ENCODE measurements around the gene POLE.

POLE gene

GRCh38 chr12:132610866-132611602, 76.1 kb downstream of the POLE start:
- Histone ChIP-seq H3K4me3 (ENCODE audit: low read length) (no peak overlapping the region), H3K27me3 (ENCODE audit: insufficient read depth, low read length) (peaks cover 99% of the 10 kb centered on the region), H3K9ac (ENCODE audit: low read depth, low read length) (no peak overlapping the region), H3K4me1 (ENCODE audit: insufficient read depth, low read length) (no peaks in the 10 kb centered on the region), H3K36me3 (ENCODE audit: insufficient read depth, low read depth, low read length) (no peaks in the 10 kb centered on the region), H3K27ac (ENCODE audit: low read length) (no peak overlapping the region), H3K9me3 (ENCODE audit: insufficient read depth, low read depth, low read length) (peaks cover 16% of the 10 kb centered on the region)

GRCh38 chr12:132610051-132610759, 76.9 kb downstream of the POLE start, which contains the start of gene LRCOL1:
Gene LRCOL1 (minus strand): TSS chr12:132610582. CDS start chr12:132606251, 4,331 bp downstream.
- no peak within 1 kb of the TSS for H3K9ac ChIP-seq (ENCODE audit: low read depth, low read length)
- H3K27me3 ChIP-seq (ENCODE audit: insufficient read depth, low read length), result peaks cover 99% of the 10 kb centered on the region
- H3K27ac ChIP-seq (ENCODE audit: low read length), result no peak within 1 kb of the TSS
- no peak within 1 kb of the TSS for H3K4me3 ChIP-seq (ENCODE audit: low read length)
- peaks cover 10% of the 10 kb centered on the region; the same call in 1 of the 2 replicates for H3K9me3 ChIP-seq (ENCODE audit: insufficient read depth, low read depth, low read length)
- no peaks in the 10 kb centered on the region for H3K36me3 ChIP-seq (ENCODE audit: insufficient read depth, low read depth, low read length)
- H3K4me1 ChIP-seq (ENCODE audit: insufficient read depth, low read length), result no peaks in the 10 kb centered on the region

- H3K9me3 ChIP-seq (ENCODE audit: insufficient read depth, low read depth, low read length), result peaks cover 8% of the 10 kb centered on the region; the same call in 1 of the 2 replicates
- no peaks in the 10 kb centered on the region for H3K36me3 ChIP-seq (ENCODE audit: insufficient read depth, low read depth, low read length)
- H3K4me3 ChIP-seq (ENCODE audit: low read length), result no peak overlapping the region
- H3K27me3 ChIP-seq (ENCODE audit: insufficient read depth, low read length), result peaks cover 99% of the 10 kb centered on the region
- no peak overlapping the region for H3K9ac ChIP-seq (ENCODE audit: low read depth, low read length)
- H3K4me1 ChIP-seq (ENCODE audit: insufficient read depth, low read length), result no peaks in the 10 kb centered on the region
- H3K27ac ChIP-seq (ENCODE audit: low read length), result no peak overlapping the region
These were observed 78.6 kb downstream of the POLE start for GRCh38 chr12:132608231-132609171.

- Histone ChIP-seq H3K9me3 (ENCODE audit: insufficient read depth, low read depth, low read length) (peaks cover 7% of the 10 kb centered on the region; the same call in 1 of the 2 replicates), H3K9ac (ENCODE audit: low read depth, low read length) (no peak overlapping the region), H3K36me3 (ENCODE audit: insufficient read depth, low read depth, low read length) (no peaks in the 10 kb centered on the region), H3K27me3 (ENCODE audit: insufficient read depth, low read length) (peaks cover 99% of the 10 kb centered on the region), H3K27ac (ENCODE audit: low read length) (no peak overlapping the region), H3K4me3 (ENCODE audit: low read length) (no peak overlapping the region), H3K4me1 (ENCODE audit: insufficient read depth, low read length) (no peaks in the 10 kb centered on the region)
These were observed 80.2 kb downstream of the POLE start for GRCh38 chr12:132606927-132607326.

- peaks cover 3% of the 10 kb centered on the region; the same call in 1 of the 2 replicates for H3K9me3 ChIP-seq (ENCODE audit: insufficient read depth, low read depth, low read length)
- H3K36me3 ChIP-seq (ENCODE audit: insufficient read depth, low read depth, low read length), result no peaks in the 10 kb centered on the region
- no peak overlapping the region for H3K4me3 ChIP-seq (ENCODE audit: low read length)
- no peaks in the 10 kb centered on the region for H3K4me1 ChIP-seq (ENCODE audit: insufficient read depth, low read length)
- peaks cover 99% of the 10 kb centered on the region for H3K27me3 ChIP-seq (ENCODE audit: insufficient read depth, low read length)
- H3K9ac ChIP-seq (ENCODE audit: low read depth, low read length), result no peak overlapping the region
- no peak overlapping the region for H3K27ac ChIP-seq (ENCODE audit: low read length)
These were observed 80.7 kb downstream of the POLE start for GRCh38 chr12:132606466-132606865.

GRCh38 chr12:132605892-132606291, 81.2 kb downstream of the POLE start:
- Histone ChIP-seq H3K36me3 (ENCODE audit: insufficient read depth, low read depth, low read length) (no peaks in the 10 kb centered on the region), H3K4me1 (ENCODE audit: insufficient read depth, low read length) (no peaks in the 10 kb centered on the region), H3K27me3 (ENCODE audit: insufficient read depth, low read length) (peaks cover 100% of the 10 kb centered on the region), H3K27ac (ENCODE audit: low read length) (no peak overlapping the region), H3K9ac (ENCODE audit: low read depth, low read length) (no peak overlapping the region), H3K9me3 (ENCODE audit: insufficient read depth, low read depth, low read length) (no peaks in the 10 kb centered on the region), H3K4me3 (ENCODE audit: low read length) (no peak overlapping the region)

GRCh38 chr12:132604668-132605441, 82.3 kb downstream of the POLE start:
- no peak overlapping the region for H3K27ac ChIP-seq (ENCODE audit: low read length)
- H3K4me3 ChIP-seq (ENCODE audit: low read length), result no peak overlapping the region
- H3K9ac ChIP-seq (ENCODE audit: low read depth, low read length), result no peak overlapping the region
- no peaks in the 10 kb centered on the region for H3K36me3 ChIP-seq (ENCODE audit: insufficient read depth, low read depth, low read length)
- H3K9me3 ChIP-seq (ENCODE audit: insufficient read depth, low read depth, low read length), result no peaks in the 10 kb centered on the region
- no peaks in the 10 kb centered on the region for H3K4me1 ChIP-seq (ENCODE audit: insufficient read depth, low read length)
- H3K27me3 ChIP-seq (ENCODE audit: insufficient read depth, low read length), result peaks cover 100% of the 10 kb centered on the region

- no peaks in the 10 kb centered on the region for H3K4me1 ChIP-seq (ENCODE audit: insufficient read depth, low read length)
- H3K36me3 ChIP-seq (ENCODE audit: insufficient read depth, low read depth, low read length), result no peaks in the 10 kb centered on the region
- H3K9me3 ChIP-seq (ENCODE audit: insufficient read depth, low read depth, low read length), result no peaks in the 10 kb centered on the region
- H3K4me3 ChIP-seq (ENCODE audit: low read length), result no peak overlapping the region
- no peak overlapping the region for H3K27ac ChIP-seq (ENCODE audit: low read length)
- no peak overlapping the region for H3K9ac ChIP-seq (ENCODE audit: low read depth, low read length)
- peaks cover 100% of the 10 kb centered on the region for H3K27me3 ChIP-seq (ENCODE audit: insufficient read depth, low read length)
These were observed 83.0 kb downstream of the POLE start for GRCh38 chr12:132604151-132604618.

GRCh38 chr12:132603240-132604150, 83.6 kb downstream of the POLE start:
- no peak overlapping the region for H3K27ac ChIP-seq (ENCODE audit: low read length)
- no peak overlapping the region for H3K4me3 ChIP-seq (ENCODE audit: low read length)
- peaks cover 93% of the 10 kb centered on the region for H3K27me3 ChIP-seq (ENCODE audit: insufficient read depth, low read length)
- no peaks in the 10 kb centered on the region for H3K9me3 ChIP-seq (ENCODE audit: insufficient read depth, low read depth, low read length)
- H3K9ac ChIP-seq (ENCODE audit: low read depth, low read length), result no peak overlapping the region
- H3K36me3 ChIP-seq (ENCODE audit: insufficient read depth, low read depth, low read length), result no peaks in the 10 kb centered on the region
- no peaks in the 10 kb centered on the region for H3K4me1 ChIP-seq (ENCODE audit: insufficient read depth, low read length)

- H3K9ac ChIP-seq (ENCODE audit: low read depth, low read length), result no peak overlapping the region
- H3K4me3 ChIP-seq (ENCODE audit: low read length), result no peak overlapping the region
- H3K9me3 ChIP-seq (ENCODE audit: insufficient read depth, low read depth, low read length), result no peaks in the 10 kb centered on the region
- no peaks in the 10 kb centered on the region for H3K4me1 ChIP-seq (ENCODE audit: insufficient read depth, low read length)
- H3K36me3 ChIP-seq (ENCODE audit: insufficient read depth, low read depth, low read length), result no peaks in the 10 kb centered on the region
- no peak overlapping the region for H3K27ac ChIP-seq (ENCODE audit: low read length)
- peaks cover 85% of the 10 kb centered on the region for H3K27me3 ChIP-seq (ENCODE audit: insufficient read depth, low read length)
These were observed 84.4 kb downstream of the POLE start for GRCh38 chr12:132602572-132603239.

Measured in iPS-20b (cell line).